NCI-H345 (cell line): ENCODE data around the gene PRKCE.
"Not testable (repeated sequence)": the region's sequence is repeated elsewhere in the genome, so short reads cannot be mapped to it uniquely, and the experiment has no call there.

ENCODE experiments used
- DNase-seq: peaks from one replicate; lab custom pipeline; 2025; lab: John Stamatoyannopoulos, UW

PRKCE gene

GRCh38 chr2:45837812-45838341 is 186.4 kb downstream of the PRKCE start:
- no peak for DNase-seq

GRCh38 chr2:45839508-45840251 is 188.2 kb downstream of the PRKCE start:
- DNase-seq, result no peak

- no peak for DNase-seq
These were observed 189.0 kb downstream of the PRKCE start for GRCh38 chr2:45840481-45840880.

GRCh38 chr2:45841752-45842407 is 190.4 kb downstream of the PRKCE start:
- DNase-seq, result no peak

- DNase-seq, result no peak
These were observed 191.7 kb downstream of the PRKCE start for GRCh38 chr2:45843136-45843535.

- no peak for DNase-seq
These were observed 193.5 kb downstream of the PRKCE start for GRCh38 chr2:45844796-45845457.

- DNase-seq, result no peak
These were observed 194.1 kb downstream of the PRKCE start for GRCh38 chr2:45845566-45845965.

GRCh38 chr2:45849491-45850283 is 198.2 kb downstream of the PRKCE start:
- DNase-seq, result peak; percentile 16

- DNase-seq, result peak; percentile 64
These were observed 199.1 kb downstream of the PRKCE start for GRCh38 chr2:45850558-45850957.

- no peak for DNase-seq
These were observed 199.6 kb downstream of the PRKCE start for GRCh38 chr2:45851111-45851510.

- DNase-seq, result peak; percentile 83
These were observed 200.3 kb downstream of the PRKCE start for GRCh38 chr2:45851576-45852304.

- no peak for DNase-seq
These were observed 201.1 kb downstream of the PRKCE start for GRCh38 chr2:45852450-45853150.

GRCh38 chr2:45855374-45855773 is 203.9 kb downstream of the PRKCE start:
- DNase-seq, result no peak

GRCh38 chr2:45856391-45857274 is 205.2 kb downstream of the PRKCE start:
- DNase-seq, result no peak

- no peak for DNase-seq
These were observed 205.8 kb downstream of the PRKCE start for GRCh38 chr2:45857275-45857609.

- DNase-seq, result no peak
These were observed 206.5 kb downstream of the PRKCE start for GRCh38 chr2:45857867-45858520.

GRCh38 chr2:45858872-45859271 is 207.4 kb downstream of the PRKCE start:
- not testable (repeated sequence) for DNase-seq

- DNase-seq, result no peak
These were observed 208.2 kb downstream of the PRKCE start for GRCh38 chr2:45859682-45860081.
